Mucosa of gallbladder (tissue), 1 donor: ENCODE results near the gene ACSF2. TPM values are rescaled to one million over a fixed set of nuclear protein-coding genes. Genes with fewer than 3 reads are reported as not detected.
A peak's percentile ranks its signal among the peaks of the same experiment; 100 is the strongest.
"Not testable (repeated sequence)": the region's sequence is repeated elsewhere in the genome, so short reads cannot be mapped to it uniquely, and the experiment has no call there.

ENCODE experiments used
- DNase-seq: peaks from one replicate; pipeline ENCODE4 v3.0.0-alpha.2; 2020; ENCODE audit warnings: low spot score
- total RNA-seq: library from RNA; stranded (reverse); gene quantifications from one replicate; pipeline ENCODE4 v1.2.1, GENCODE V29; 2021
- donor health status: DM: no; HTN: no; CAD: no.

The ACSF2 gene
- total RNA-seq, 1 donor from 2014 or later: 67.5 TPM

DNA sequence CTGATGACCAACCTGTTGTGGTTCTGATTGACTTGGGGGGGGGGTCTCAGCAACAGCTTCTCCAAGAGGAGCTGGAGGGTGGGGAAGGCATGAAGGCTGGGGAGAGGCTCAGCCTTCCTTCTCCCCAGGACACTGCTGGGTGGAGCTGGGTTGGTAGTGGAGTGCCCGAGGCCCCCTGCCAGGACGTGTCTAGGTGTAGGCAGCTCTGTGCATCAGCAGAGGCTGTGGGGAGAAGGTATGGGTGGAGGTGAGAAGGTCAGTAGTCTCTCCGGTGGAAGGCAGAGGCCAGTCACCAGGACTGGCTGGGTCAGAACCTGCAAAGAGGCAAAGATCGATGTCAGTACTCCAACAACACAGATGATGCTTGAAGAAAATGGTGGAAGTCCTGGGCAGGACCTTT, 38.7 kb downstream of the ACSF2 start:
- DNase-seq: no peak

DNA sequence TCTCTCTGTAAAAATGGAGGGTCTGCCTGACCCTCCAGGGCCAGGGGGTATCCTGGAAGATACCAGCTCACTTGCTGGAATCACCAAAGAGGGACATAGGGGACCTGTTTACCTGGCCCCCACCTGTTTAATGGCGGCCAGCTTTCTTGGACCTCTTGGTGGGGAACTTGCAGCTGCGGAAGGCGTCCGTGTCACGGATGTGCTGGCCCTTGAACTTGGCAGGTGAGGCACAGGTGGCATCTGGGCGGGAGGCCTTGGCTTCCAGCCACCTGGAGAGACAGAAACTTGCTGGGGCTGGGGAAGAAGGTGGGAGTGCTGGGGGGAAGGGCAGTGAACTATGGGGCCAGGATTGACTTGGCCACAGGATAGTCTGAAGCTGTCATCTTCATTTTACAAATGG, 39.2 kb downstream of the ACSF2 start:
- DNase-seq: no peak

DNA sequence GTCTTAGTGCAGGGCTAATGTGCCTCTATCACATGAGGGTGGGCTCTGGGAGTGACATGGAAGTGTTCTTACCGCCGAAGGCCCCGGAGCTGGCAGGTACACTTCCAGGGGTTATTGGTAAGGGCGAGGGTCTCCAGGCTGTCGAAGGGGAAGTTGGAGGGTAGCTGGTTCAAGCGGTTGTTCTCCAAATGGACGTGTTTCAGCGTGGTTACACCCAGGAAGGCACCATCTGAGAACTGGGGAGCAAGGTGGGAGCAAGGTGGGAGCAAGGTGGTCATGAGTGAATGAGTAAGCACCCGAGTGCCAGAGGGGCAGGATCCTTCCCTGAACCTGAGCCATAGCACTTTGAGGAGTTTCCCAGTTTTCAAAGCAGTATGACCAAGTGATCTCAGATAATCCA, 39.6 kb downstream of the ACSF2 start:
- no peak for DNase-seq

DNA sequence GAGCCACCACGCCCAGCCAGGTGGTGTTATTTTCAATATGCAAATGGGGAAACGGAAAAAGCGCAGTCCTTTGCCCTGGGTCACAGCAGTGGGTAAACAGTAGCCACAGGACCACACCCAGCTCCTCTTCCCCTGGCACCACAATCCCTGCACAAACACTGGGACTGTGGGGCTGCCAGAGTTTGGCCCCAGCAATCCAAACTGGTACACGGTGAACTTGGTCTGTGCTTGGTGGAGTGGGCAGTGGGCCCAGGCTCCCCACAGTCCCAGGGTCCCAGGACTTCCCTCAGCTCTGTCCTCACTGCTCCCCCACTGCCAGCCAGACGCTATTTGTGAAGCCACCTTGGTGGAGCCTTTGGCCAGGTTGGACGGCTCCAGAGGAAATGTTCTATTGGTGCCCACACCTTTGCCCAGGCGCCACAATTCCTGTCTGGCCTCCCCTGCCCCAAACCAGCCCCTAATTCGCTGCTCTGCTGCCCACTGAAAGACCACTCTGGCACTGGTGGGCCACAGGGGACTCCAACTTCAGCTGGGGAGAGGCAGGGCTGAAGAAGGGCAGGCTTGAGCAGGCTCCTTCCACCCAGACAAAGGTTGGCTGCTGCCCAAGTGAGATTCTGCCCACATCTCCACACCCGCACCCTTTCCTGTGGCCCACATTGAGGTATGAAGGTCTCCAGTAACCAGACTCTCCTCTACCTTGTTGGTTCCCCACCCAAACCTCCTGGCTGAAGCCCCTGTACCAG, 40.5 kb downstream of the ACSF2 start:
- peak; percentile 60 for DNase-seq

DNA sequence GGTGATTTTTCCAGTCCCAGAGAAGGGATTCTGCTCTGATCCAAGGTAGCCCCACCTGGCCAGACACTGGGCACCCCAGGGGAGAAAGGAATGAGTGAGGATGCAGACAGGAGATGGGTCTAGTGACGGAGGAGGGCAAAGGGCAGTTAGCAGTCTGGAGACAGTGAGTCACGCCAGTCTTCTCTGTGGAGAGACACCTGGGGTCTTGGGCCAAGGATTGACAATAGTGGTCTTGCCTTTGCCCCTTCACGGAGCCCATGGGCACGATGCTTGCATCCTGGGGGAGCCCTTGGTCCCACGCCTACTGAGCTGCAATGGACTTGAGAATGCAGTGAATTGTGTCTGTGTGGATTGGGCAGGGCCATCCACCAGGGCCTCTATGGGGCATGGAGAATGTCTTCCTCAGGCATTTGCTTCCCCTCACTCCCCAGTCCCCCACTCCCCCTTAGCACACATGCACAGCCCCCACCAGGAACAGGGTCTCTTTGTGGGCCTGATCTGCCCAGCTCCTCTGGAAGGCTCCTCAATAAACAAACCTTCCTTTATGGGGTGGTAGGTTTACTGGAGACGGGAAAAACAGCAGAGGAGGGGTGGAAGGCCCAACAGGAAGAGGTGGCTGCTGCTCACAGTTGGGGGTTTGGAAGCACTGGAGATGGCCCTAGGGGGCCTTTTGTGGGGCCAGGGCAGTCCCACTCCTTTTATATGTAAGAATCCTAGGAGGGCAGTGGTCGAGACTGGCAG, 41.3 kb downstream of the ACSF2 start:
- DNase-seq: no peak

DNA sequence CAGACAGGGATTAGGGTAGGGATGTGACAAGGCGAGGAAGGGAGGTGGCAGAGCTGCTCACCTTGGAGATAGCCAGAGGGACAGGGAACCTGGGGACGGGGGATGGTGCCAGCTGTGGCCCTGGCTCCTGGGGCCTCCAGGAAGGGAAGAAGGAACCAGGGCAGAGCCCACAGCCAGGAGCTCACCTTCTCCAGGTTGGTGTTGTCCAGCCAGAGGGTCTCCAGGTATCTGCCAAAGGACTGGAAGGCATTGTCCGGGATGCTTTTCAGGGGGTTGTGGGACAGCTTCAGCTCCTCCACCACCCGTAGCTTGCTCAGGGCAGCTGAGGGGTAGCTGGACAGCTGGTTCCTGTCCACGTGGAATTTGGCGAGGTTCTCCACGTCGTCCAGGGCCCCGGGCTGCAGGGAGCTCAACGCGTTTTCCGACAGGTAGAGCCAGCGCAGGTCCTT, 41.9 kb downstream of the ACSF2 start:
- DNase-seq: no peak

DNA sequence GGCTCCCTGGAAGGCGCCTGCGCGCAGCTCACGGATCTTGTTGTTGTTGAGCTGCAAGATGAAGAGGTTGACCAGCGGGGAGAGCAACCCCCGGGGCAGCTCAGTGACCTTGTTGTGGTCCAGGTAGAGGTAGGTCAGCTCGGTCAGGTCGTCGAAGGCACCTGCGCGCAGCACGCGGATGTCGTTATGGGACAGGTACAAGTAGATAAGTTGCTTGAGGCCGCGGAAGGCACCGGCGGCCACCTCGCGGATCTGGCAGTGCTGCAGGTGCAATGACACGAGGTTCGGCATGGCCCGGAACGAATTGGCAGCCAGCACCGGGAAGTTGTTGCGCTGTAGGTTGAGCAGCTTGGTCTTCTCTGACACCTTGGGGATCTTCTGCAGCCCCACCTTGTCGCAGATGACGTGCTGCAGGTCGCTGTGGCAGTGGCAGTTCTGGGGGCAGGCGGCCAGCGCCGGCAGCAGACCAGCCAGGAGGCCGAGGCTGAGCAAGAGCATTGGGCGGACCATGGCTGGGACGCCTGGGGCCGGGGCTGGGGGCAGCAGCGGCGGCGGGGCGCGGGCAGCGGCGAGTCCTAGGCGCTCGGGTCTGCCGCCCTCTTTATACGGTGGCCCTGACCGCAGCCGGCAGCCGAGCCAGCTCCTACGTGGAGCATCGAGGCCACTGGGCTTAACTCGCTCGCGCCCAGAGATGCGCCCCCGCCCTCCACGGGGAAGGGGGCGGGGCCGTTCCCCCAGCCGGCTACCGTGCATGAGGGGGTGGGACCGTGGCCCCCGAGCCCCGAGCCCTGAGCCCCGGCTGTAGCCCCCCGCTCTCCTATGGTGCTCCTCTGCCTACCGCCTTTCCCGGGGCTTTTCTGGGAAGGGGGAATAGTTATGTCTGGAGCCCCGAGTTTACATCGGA, 42.5 kb downstream of the ACSF2 start, which contains the start of gene CHAD:
TSS of gene CHAD (minus strand) at position 577 of the 904 bp plus-strand sequence. CDS start at position 510, 67 bp downstream.
- DNase-seq: peak; percentile 36

DNA sequence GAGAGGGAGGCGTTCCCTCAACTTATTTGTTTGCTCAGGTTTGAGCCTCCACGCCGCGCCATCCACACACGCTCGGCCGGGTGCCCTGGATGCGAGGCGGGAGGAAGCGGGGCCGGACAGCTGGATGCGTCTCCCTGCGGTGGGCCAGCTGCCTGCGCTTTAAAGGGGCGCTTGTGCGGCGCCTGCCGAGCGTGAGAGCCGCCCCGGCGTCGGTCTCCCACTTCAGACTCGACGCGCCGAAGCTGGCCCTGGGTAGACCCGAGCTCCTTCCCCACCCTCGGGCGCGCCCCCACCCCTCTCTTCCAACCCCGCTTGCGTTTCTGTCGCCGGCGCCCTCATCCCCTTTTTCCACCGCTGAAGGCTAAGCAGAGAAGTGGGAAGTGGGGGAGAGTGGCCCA, 43.2 kb downstream of the ACSF2 start:
- no peak for DNase-seq

DNA sequence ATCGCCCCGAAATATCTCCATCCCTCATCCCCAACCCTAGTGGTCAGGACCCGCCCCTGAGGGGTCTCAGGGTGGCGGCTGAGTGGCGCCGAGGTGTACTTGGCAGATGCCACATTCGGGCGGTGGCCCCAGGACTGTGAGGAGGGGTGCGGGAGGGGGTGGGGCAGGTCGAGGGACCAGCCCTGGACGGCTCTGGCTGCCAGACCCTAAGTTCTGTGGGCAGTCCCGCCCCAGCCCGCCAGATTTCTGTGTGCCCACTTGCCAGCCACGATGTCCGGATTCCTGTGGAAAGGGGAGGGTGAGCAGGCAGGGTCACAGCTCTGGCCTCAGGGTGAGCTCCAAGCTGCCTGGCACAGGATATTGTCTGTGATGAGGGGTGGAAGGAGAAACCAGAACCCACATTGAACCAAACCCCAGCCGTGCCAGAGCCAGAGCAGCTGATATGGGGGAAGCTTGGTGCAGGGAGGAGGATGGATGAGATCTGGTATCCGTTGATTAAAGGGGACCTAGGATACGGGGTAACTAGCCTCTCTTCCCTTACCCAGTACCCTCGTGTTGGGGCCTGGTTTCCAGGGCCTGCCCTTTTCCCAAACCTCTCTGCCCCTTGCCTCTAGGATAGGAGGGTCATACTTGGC, 43.8 kb downstream of the ACSF2 start:
- DNase-seq: no peak

DNA sequence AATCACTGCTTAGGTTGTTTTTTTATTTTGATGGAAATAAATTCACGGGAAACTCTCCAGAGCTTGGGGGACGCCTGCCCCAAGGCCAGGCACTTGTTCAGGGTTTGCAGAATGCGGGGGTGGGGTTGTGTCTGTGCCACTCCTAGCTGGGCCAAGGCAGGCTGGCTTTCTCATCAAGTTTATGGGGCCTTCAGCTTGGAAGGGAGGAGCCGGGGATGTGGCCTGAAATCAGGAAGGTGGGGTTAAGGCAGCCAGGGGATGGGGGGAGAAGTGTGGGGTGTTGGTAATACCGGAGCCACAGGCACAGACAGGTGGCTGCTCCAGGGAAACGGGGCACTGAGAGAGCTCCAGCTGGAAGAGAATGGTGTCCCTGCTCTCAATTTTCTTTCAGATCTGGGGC, 44.4 kb downstream of the ACSF2 start:
- no peak for DNase-seq

DNA sequence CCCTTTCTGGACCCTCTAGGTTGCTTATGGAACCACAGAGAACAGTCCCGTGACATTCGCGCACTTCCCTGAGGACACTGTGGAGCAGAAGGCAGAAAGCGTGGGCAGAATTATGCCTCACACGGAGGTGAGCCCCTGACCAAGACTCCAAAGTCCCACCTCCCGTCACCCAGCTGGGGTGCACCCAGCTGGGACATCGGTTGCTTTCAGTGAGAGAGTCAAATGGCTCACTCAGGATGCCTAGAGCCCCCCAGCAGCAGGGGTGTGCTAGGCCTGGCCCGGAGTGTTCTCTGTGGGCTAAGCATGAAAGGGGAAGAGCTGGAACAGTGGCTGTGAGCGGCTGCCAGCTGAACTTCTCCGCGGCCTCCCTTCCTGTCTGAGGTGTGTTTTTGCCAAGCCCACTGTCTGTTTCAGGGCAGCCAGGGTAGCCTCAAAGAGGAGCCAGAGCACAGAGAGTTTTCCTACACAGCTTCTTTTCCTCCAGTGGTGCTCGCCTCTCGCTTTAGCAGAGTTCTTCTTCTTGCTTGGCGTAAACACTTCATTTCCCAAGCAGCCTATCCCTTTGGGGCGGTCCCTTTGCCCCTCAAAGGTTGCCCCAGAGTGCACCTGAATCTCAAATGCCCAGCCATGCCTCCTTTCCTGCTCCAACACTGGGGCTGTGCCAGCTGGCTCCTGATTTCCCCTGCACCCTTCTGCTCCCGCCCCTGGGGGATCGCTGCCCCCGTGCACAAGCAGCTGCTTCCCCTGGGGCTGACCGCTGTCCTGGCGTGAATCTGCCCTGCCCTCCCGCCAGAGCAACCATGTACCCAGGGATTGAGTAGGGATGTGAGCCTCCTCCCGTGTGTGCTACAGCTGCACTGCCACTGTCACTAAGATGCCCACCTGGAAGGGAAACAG, 45.2 kb downstream of the ACSF2 start:
- no peak for DNase-seq

DNA sequence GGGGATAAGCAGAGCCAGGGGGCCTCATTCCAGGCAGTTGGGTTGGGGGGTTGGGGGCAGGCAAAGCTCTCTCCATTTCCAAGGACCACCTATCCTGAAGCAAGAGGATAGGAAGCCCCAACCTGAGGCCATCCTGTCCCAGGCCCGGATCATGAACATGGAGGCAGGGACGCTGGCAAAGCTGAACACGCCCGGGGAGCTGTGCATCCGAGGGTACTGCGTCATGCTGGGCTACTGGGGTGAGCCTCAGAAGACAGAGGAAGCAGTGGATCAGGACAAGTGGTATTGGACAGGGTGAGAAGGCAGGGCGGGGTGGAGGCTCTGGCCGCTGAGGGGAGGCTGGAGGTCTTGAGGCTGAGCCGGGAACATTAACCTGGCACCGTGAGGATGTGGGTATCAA, 46.3 kb downstream of the ACSF2 start:
- no peak for DNase-seq

DNA sequence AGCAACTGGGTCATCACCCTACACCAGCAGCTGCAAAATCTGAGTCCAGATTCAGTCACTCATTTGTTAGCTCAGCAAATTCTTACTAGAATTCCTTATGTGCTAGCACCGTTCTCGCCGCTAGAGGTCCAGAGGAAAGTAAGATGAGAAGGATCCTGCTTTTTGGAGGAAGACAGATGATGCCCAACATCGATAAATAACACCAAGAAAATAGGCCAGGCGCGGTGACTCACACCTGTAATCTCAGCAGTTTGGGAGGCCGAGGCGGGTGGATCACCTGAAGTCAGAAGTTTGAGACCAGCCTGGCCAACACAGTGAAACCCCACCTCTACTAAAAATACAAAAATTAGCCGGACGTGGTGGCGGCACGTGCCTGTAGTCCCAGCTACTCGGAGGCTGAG, 46.7 kb downstream of the ACSF2 start:
- DNase-seq: not testable (repeated sequence)

DNA sequence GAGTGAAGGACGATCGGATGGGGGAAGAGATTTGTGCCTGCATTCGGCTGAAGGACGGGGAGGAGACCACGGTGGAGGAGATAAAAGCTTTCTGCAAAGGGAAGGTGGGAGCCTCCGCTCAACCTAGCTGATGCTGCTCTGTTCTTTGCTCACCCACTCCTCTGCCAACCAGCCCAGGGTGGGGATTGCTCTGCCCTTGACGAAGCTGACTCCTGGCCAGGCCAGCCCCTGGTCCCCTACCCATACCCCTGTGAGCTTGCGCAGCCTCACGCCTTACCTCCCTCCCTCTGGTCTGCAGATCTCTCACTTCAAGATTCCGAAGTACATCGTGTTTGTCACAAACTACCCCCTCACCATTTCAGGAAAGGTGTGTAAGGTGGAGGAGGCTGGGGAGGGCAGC, 47.9 kb downstream of the ACSF2 start:
- DNase-seq: no peak

DNA sequence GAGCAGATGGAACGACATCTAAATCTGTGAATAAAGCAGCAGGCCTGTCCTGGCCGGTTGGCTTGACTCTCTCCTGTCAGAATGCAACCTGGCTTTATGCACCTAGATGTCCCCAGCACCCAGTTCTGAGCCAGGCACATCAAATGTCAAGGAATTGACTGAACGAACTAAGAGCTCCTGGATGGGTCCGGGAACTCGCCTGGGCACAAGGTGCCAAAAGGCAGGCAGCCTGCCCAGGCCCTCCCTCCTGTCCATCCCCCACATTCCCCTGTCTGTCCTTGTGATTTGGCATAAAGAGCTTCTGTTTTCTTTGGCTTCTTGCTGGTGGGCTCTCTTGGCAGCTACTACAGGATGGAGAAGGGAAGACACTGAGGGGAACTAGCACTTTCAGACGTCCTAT, 48.5 kb downstream of the ACSF2 start:
- DNase-seq: no peak

DNA sequence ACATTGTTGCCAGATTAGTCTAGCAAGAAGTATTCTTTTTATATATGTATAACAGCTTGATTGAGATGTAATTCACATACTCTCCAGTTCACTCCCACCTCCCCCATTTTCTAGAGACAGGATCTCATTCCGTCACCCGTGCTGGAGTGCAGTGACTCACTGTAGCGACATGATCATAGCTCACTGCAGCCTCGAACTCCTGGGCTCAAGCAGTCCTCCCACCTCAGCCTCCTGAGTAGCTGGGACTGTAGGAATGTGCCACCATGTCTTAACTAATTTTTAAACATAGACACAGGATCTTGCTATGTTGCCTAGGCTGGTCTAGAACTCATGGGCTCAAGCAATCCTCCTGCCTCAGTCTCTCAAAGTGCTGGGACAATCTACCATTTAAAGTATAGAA, 49.3 kb downstream of the ACSF2 start:
- DNase-seq: no peak

DNA sequence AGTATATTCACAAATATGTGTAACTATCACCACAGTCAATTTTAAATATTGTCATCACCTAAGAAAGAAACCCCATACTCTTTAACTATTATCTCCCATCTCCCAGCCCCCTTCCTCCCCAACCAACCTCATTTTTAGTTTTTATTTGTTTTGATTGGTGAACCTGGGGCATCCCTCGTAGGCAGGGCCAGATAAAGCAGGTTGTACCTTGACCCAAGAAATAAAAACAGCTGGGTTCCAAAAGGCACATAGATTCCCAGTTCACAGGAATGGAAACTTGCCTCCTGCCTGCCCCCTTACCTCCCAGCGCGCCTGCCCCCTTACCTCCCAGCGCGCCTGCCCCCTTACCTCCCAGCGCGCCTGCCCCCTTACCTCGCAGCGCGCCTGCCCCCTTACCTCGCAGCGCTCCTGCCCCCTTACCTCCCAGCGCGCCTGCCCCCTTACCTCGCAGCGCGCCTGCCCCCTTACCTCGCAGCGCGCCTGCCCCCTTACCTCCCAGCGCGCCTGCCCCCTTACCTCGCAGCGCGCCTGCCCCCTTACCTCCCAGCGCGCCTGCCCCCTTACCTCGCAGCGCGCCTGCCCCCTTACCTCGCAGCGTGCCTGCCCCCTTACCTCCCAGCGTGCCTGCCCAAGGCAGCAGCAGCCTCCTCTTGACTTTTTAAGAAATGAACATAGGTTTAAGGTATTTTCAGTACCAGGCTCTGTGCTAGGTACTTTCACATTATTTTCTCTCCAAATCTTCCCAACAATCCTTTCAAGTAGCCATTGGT, 49.9 kb downstream of the ACSF2 start:
- not testable (repeated sequence) for DNase-seq

DNA sequence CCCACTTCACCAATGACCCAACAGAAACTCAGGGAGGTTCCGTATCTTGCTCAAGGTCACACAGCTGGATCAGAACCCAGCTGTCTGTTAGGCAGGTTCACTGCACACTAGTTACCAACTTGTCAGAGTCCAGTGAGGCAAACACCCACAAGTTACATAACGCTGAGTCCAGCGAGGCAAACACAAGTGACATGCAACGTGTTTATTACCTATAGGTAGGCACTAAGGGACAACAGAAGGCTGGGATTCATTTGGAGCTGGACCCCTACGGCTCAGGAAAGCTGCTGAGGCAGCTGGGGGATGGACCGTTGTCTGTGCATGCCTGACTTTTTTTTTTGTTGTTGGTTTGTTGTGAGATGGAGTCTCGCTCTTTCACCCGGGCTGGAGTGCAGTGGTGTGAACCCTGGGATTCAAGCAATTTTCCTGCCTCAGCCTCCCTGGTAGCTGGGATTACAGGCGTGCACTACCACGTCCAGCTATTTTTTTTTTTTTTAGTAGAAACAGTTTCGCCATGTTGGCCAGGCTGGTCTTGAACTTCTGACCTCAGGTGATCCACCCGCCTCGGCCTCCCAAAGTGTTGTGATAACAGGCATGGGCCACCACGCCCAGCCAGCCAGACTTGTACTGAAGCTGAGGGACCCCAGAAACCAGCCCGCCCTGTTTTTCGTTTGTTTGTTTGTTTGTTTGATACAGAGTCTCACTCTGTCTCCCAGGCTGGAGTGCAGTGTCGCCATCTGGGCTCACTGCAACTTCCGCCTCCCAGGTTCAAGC, 50.7 kb downstream of the ACSF2 start:
- no peak for DNase-seq

DNA sequence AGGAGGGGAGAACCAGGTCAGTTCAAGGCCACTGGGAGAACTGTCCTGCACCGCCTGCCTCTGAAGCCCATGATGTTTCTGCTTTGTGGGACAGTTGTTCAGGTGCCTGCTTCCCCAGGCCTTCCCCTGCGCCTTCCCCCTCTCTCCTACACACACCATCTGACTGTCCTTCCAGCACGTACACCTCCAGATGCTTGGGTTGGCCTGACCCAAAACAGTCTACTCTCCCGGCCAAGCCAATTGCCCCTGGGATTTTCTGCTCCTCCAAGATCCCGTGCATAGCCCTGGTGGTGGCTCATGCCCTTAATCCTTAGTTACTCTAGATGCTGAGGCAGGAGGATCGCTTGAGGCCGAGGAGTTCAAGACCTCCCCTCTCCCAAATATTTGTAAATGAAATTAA, 52.0 kb downstream of the ACSF2 start:
- DNase-seq: no peak
